Measurements from ENCODE around the gene GALNT11. TPM values are rescaled to one million over a fixed set of nuclear protein-coding genes. Genes with fewer than 3 reads are reported as not detected.

The GALNT11 gene
- total and polyA plus RNA-seq, 9 of the 15 experiments (the other 6 are each of a cell fraction or from before 2014, with no cell fraction given): 8.2 to 59.5 (median 36.5) TPM

DNA sequence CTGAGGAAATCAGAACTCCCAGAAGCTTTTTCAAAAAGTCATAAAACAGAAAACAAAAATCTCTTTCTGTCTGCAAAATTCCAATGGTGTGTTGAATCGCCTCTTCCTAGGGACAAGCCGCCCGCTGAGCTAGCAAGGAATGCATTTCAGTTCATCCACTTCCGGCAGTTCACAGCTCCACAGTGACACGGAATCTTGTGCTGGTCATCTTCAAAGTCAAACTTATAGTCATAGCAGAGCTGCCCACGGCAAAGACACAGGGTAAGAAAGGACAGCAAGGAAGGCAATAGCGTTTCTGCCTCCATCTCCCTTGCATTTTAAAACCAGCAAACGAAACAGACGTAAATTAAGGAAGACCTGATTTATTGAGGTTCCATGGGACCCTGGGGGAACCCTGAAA lies 111.2 kb downstream of the GALNT11 start (continued):
- TF ChIP-seq TGIF2 (CRISPR knock-in tag; IDR thresholded peaks at IDR 0.05) (no peak), TCF7 (IDR thresholded peaks at IDR 0.05; ENCODE audit: borderline replicate concordance) (no peak), U2AF2 (optimal IDR thresholded peaks at IDR 0.05; ENCODE audit: low read depth, low read length) (no peak), NR4A1 (CRISPR knock-in tag; IDR thresholded peaks at IDR 0.05) (no peak), NR4A1 (tag; IDR thresholded peaks at IDR 0.05) (no peak)

DNA sequence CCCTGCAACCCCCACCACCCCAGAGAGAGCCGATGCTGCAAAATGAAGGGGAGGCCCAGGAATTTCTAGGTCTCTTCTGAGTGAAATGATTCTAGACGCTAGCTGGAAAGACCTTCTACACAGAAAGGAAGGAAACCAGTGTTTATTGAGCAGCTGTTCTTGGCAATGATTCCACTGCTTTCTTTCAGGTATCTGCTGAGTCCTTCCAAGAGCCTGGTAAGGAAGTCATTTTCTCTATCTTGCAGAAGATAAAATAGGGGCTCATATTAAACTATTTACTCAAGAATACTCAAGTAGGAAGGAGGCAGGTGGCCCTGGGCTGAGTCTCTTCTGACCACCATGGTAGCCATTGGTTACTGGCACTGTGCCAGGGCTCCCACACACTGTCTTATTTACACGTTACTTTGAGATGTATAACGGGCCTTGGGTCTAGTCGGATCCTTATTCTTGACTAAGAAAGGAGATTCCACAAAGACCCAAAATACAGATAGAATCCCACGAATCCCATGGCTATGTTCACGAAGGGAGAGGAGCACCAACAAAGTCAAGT lies 112.1 kb downstream of the GALNT11 start:
- Histone ChIP-seq H3K4me2 (ENCODE audit: insufficient read depth, low read length) (no peak overlapping the region), H3K27me3 (ENCODE audit: control insufficient read depth in 2 of 2, insufficient read depth in 2 of 2, low read length in 2 of 2) (no peaks in the 10 kb centered on the region), H3K9me1 (ENCODE audit: control insufficient read depth, insufficient read depth, low read length) (no peaks in the 10 kb centered on the region), H3K79me2 (ENCODE audit: control insufficient read depth, insufficient read depth, low read length) (no peaks in the 10 kb centered on the region), H3K4me3 (no peak overlapping the region), H3K36me3 (ENCODE audit: control insufficient read depth, insufficient read depth, low read length) (peaks cover 87% of the 10 kb centered on the region), H2AFZ (ENCODE audit: low read depth, low read length) (no peak overlapping the region), H3K9ac (ENCODE audit: insufficient read depth in 1 of 2, low read depth in 2 of 2, low read length in 2 of 2) (no peak overlapping the region), H3K27ac (ENCODE audit: extremely low read depth, low read depth, low read length) (no peak overlapping the region), H4K20me1 (replicated peaks; ENCODE audit: control insufficient read depth, insufficient read depth, low read length) (no peaks in the 10 kb centered on the region), H3K9me3 (replicated peaks; ENCODE audit: control insufficient read depth, insufficient read depth, low read depth, low read length) (no peaks in the 10 kb centered on the region), H3K4me1 (replicated peaks in 1 of 2; ENCODE audit: control insufficient read depth in 2 of 2, insufficient read depth in 2 of 2, low read length in 2 of 2) (no peaks in the 10 kb centered on the region)
- DNase-seq (ENCODE audit: extremely low read depth in 1 of 4, low spot score in 3 of 4): no peak
- in situ Hi-C loops (cut with MboI): no loop called here
- no peak for TF ChIP-seq NCOA1 (IDR thresholded peaks at IDR 0.05; ENCODE audit: low read depth)
- TF ChIP-seq ZNF384 (IDR thresholded peaks at IDR 0.05; ENCODE audit: low read depth, low read length): no peak
- TF ChIP-seq CC2D1A (IDR thresholded peaks at IDR 0.05): no peak
- no peak for TF ChIP-seq NRF1 (conservative IDR thresholded peaks at IDR 0.05 in 1 of 2, IDR thresholded peaks at IDR 0.05 in 1 of 2)
- no peak for TF ChIP-seq RBM25 (IDR thresholded peaks at IDR 0.05; ENCODE audit: low read depth, low read length, severe bottlenecking)
- no peak for TF ChIP-seq ATF1 (CRISPR knock-in tag; IDR thresholded peaks at IDR 0.05)
- TF ChIP-seq ATF1 (tag; IDR thresholded peaks at IDR 0.05): no peak
- TF ChIP-seq SMAD1 (IDR thresholded peaks at IDR 0.05; ENCODE audit: low read depth, low read length, partially characterized antibody): peak; percentile 80
- TF ChIP-seq NFIX (CRISPR knock-in tag; IDR thresholded peaks at IDR 0.05; ENCODE audit: low read depth): peak; percentile 86
- no peak for TF ChIP-seq HDAC6 (IDR thresholded peaks at IDR 0.05; ENCODE audit: low read depth, low read length)
- TF ChIP-seq RBM15 (IDR thresholded peaks at IDR 0.05; ENCODE audit: insufficient read depth, low read length): no peak
- TF ChIP-seq NFIC (IDR thresholded peaks at IDR 0.05): peak; percentile 98
- TF ChIP-seq ZBTB8A (IDR thresholded peaks at IDR 0.05; ENCODE audit: partially characterized antibody): no peak
- no peak for TF ChIP-seq ZZZ3 (IDR thresholded peaks at IDR 0.05)
- TF ChIP-seq XRCC3 (IDR thresholded peaks at IDR 0.05): no peak
- TF ChIP-seq, protein P1, sequence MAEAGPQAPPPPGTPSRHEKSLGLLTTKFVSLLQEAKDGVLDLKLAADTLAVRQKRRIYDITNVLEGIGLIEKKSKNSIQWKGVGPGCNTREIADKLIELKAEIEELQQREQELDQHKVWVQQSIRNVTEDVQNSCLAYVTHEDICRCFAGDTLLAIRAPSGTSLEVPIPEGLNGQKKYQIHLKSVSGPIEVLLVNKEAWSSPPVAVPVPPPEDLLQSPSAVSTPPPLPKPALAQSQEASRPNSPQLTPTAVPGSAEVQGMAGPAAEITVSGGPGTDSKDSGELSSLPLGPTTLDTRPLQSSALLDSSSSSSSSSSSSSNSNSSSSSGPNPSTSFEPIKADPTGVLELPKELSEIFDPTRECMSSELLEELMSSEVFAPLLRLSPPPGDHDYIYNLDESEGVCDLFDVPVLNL (CRISPR knock-in tag; IDR thresholded peaks at IDR 0.05; ENCODE audit: low read depth): no peak
- peak; percentile 52 for TF ChIP-seq RFX1 (IDR thresholded peaks at IDR 0.05)
- TF ChIP-seq TRIM24 (IDR thresholded peaks at IDR 0.05): no peak
- 86% methylated on average over 7 of the region's 7 CpGs for whole genome bisulfite sequencing (ENCODE audit: insufficient coverage, low coverage, missing lambda C conversion rate)
- no peak for FAIRE-seq
- ChIA-PET CTCF (ENCODE audit: low intra/inter-chr PET ratio) (no interaction called here), POLR2A (interaction anchor here (0.5 to 1.2 kb wide), 2 partner anchors 9 to 78 kb away, joined by 3 to 5 read pairs; no protein-coding TSS in a partner anchor)
- intact Hi-C loops (cut with micrococcal nuclease): no loop called here
- ATAC-seq: no peak
- no TSS peak for BruUV-seq (replicated peaks)
